Endometrial microvascular endothelial cells (primary cell): Measurements from ENCODE around the gene LYPD3. TPM values are rescaled to one million over a fixed set of nuclear protein-coding genes. Genes with fewer than 3 reads are reported as not detected.
"Not testable (repeated sequence)": the region's sequence is repeated elsewhere in the genome, so short reads cannot be mapped to it uniquely, and the experiment has no call there.

ENCODE experiments used
- in situ Hi-C: cut with HindIII; loops from 2 replicates; pipeline ENCODE4 v1.10.0; 2017; ENCODE audit warnings: low sequenced_read_pairs, low pct_unique_long_range_greater_than_20kb; ENCODE audit errors: inconsistent ontology term
- total RNA-seq: library from RNA; depleted of rRNA; stranded (reverse); fragments of >200 nt; gene quantifications from one replicate; pipeline ENCODE4 v1.2.3, GENCODE V29; 2015; ENCODE audit errors: inconsistent ontology term

LYPD3 gene
- total RNA-seq, 1 donor from 2014 or later, result not detected

GRCh38 chr19:43466793-43467192, 1.4 kb upstream of the LYPD3 start:
- in situ Hi-C loops, result no loop called here

DNA sequence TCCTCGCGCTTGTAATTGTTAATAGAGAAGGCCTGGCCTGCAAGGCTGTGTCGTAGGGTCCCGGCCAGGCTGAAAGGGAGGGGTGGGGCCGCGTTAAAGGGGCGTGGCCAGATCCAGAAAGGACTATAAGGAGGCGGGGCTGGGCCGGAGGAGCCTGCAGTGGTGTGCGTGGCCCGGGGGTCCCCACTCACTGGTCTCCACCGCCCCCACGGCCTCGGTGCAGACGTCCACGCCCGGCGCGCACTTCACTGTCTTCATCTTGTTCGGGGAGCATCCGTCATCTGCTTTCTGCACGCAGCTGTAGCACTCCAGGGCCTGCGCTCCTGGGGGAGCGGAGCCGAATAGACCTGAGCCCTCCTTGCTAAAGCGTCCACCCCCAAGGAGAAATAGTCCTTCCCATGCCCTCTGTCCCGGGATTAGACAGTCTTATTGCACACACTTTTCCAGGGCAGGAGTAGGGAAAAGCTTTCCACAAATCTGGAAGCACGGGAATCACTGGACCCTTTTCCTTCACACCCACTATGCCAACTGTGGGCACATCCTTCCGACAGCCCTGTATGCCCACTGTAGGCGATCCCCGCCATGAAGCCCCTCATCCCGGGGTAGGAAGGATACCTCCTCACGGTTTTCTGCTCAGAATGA, 1.2 kb downstream of the LYPD3 start:
- in situ Hi-C loops, result no loop called here

GRCh38 chr19:43463381-43464133, 1.9 kb downstream of the LYPD3 start:
- in situ Hi-C loops, result no loop called here

- in situ Hi-C loops, result no loop called here
These were observed 2.5 kb downstream of the LYPD3 start for GRCh38 chr19:43462785-43463380.

GRCh38 chr19:43462383-43462782, 3.0 kb downstream of the LYPD3 start:
- in situ Hi-C loops, result no loop called here

DNA sequence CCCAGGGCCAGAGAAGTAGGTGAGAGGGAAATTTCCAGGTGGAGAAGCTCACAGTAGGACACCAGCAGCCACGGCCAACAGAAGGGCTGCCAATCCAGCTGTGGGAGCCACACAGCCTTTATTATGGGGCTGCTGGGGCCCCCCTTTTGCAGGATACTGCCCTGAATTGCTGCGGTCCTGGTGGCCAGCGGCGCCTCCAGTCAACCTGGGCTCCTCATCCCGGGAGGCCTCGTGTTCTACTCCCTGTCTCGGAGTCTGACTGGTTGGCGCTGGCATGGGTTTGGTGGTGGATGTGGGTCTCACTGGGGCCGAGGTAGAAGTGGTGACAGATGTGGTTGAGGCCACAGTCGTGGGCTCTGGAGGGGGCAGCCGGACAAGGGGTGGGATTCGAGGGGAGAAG, 4.1 kb downstream of the LYPD3 start:
- in situ Hi-C loops, result no loop called here

- in situ Hi-C loops, result no loop called here
These were observed 4.9 kb downstream of the LYPD3 start for GRCh38 chr19:43460362-43461016.

DNA sequence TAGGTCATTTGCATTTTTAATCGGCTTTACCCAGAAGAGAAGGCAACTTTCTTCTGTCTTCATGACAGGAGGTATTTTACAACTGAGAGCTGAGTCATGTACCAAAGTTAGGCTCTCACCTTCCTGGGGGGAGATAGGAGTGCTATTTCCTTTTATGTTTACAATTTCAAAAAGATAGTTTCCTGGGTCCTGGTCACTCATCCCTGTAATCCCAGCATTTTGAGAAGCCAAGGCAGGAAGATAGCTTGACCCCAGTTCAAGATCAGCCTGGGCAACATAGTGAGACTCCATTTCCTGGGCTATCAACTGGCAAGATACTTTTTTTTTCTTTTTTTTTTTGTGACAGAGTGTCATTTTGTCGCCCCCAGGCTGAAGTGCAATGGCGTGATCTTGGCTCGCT, 7.6 kb downstream of the LYPD3 start:
- in situ Hi-C loops, result no loop called here

DNA sequence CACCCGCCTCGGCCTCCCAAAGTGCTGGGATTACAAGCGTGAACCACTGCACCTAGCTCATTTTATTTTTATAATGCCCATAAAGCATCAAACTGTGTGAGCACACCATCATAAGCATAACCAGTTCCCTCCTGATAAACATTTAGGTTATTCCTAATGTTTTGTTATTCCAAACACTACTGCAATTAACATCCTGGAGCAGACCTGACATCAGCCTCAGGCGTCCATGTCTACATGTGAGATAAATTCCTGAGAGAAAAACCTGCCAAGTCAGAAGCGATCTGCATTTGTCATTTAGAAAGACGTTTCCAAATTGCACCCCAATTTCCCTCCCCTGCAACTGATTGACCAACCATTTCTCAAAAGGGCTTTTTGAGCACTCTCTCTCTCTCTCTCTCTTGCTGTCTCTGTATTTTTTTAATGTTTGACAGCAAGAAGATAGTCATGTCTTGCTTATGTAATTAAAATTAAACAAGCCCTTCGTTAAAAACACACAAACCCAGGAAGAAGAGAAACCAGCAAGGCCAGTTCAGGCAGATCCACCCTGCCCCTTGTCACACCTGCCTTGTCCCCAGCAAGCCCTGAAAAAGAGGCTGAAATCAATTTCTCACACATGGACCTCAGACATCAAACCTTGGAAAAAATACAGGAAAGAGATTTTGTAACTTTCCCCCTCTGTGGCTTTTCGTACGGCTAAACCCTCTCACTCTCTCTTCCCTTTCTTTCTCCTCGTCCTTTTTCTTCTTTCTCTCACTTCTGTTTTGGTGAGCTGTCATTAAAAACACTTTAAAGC, 9.9 kb downstream of the LYPD3 start:
- in situ Hi-C loops, result no loop called here

DNA sequence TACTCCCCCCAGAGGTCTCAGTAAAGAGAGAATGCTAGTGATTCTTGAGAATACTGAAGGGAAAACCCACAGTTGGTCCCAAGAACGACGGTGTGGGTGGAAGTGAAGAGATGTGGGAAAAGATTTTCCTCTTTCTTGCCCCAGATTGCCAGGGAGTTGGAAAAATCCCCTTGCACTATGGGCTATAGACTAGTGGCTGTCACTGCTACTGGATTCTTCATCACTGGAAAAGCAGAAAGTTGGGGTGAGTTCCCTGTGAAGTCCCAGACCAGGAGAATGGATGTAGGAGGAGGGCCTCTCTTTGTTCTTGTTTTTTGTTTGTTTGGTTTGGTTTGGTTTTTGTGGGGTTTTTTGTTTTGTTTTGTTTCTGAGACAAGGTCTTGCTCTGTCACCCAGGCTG, 11.4 kb downstream of the LYPD3 start:
- in situ Hi-C loops, result no loop called here

DNA sequence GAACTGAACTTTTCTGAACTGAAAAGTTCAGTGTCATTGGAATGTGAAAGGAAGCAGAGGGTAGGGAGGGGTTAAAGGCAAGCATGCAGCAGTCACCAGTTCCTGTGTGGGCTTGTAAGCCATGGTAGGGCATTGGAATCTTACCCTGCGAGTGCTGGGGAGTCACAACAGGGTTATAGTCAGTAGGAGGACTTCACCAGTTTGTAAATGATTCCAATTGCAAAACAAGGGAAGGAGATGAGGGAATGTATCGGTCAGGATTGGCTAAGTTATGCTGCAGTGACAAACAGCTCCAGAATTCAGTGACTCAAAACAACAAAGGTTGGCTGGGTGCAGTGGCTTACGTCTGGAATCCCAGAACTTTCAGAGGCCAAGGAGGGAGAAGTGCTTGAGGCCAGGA, 12.8 kb downstream of the LYPD3 start:
- in situ Hi-C loops, result no loop called here

DNA sequence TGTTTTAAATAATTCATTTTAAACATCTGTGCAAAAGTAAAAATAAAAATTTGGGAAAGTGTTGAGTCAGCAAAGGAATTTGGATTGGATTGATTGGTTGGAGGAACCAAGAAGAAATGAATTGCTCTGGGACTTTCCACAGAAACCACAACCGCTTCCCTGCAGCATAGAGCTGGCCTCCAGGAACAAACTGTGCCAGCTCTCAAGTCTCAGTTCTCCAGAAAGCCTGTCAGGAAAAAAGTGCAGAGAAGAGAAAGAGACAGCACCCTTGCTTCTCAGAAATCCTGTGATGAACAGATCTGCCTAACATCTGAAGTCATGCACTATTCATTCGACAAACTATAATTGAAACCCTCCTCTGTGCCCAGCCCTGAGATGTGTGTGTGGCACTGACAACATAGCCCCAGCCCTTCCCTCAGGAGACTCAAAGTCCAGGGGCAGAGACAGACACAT, 14.8 kb downstream of the LYPD3 start:
- in situ Hi-C loops, result no loop called here

DNA sequence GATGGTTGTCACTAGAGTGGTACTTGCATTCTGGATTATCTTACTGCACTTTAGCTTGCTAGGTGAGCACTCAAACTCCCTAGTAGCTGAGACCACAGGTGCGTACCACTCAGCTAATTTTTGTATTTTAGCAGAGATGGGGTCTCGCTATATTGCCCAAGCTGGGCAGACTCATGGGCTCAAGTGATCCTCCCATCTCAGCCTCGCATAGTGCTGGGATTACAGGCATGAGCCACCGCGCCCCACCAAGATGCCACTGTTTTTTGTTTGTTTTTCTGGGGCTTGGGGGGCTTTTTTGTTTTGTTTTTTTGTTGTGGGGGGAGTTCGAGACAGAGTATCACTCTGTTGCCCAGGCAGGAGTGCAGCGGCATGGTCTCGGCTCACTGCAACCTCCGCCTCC, 17.8 kb downstream of the LYPD3 start:
- in situ Hi-C loops, result no loop called here

DNA sequence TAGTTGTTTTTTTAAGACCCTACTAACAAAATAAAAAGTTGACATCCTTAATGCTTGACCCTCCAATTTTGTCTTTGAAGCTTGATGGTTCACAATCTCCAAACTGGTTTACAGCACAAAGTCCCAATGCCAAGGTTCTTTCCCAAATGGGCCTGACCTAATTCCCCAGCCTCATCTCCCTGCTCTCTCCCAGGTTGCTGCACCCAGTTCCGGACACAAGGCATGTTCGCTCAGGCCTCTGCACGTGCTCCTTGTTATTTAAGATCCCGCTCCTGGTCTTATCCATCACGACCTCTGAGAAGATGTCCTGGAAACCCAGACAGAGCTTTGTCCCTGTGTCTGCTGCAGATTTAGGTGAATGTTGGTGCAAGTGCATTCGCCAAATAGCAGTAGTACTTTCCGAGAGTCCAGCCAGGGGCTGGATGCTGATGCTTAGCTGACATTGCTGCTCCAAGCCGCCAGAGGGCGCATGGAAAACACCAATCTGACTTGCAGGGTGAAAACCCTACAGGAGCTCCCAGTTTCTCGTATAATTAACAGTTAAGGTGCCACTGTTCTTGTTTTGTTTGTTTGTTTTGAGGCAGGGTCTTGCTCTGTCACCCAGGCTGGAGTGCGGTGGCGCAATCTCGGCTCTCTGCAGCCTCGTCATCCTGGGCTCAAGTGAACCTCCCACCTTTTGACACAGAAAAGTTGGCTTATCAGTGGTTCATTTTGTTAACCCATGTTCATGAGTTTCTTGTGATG, 18.5 kb downstream of the LYPD3 start:
- in situ Hi-C loops, result no loop called here

GRCh38 chr19:43445426-43445825, 20.0 kb downstream of the LYPD3 start:
- in situ Hi-C loops, result no loop called here

DNA sequence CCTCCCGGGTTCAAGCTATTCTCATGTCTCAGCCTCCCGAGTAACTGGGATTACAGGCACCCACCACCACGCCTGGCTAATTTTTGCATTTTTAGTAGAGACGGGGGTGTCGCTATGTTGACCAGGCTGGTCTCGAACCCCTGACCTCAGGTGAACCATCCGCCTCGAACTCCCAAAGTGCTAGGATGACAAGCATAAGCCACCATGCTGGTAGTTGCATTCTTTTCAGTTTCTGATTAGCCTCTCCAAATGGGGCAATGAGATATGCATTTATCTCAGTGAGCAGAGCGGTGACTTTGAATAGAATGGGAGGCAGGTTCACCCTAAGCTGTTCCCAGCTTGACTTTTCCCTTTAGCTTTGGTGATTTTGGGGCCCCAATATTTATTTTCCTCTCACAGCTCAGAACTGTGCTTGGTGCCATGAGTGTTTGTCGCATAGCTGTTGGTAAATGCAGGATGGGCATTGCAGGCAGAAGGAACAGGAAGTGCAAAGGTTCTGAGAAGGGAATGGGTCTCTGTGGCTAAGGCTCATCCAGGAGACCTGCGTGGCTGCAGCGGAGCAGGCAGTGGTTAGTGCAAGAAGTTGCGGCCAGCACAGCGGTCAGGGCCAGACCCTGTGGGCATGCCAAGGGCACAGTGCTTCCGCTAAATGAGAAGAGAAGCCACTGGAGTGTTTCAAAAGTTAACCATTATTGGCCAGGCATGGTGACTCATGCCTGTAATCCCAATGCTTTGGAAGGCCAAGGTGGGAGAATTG, 20.7 kb downstream of the LYPD3 start:
- in situ Hi-C loops, result no loop called here

GRCh38 chr19:43444091-43444490, 21.3 kb downstream of the LYPD3 start:
- in situ Hi-C loops, result not testable (repeated sequence)

DNA sequence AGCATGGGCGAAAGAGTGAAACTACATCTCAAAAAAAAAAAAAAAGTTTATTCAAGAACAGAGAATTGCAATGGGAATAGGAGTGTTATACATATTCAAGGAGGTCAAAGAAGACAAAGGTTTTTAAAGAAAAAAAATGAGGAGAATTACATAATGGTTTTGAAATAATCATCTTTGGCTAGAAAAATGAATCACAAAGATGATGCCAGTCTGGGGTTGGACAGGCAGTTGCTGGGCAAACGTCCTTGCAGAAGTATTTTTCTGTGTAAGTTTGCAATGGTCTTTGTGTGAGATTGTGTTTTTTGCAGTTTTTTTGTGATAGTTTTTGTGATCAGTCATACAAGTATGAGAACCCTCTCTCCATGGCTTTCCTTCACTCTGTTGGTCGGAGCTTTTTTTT, 23.7 kb downstream of the LYPD3 start:
- in situ Hi-C loops, result no loop called here
